C4-2B (cell line): ENCODE results near the gene AKAP12.

Experiments
- ZFX ChIP-seq: fragments of 450-650 bp; IDR thresholded peaks from 2 replicates; pipeline ENCODE4 v1.6.1; 2017
- TF ChIP-seq, protein P1 (sequence below): fragments of 450-650 bp; conservative IDR thresholded peaks from 2 replicates; pipeline ENCODE4 v1.5.1; 2017; ENCODE audit warnings: mild to moderate bottlenecking

DNA sequence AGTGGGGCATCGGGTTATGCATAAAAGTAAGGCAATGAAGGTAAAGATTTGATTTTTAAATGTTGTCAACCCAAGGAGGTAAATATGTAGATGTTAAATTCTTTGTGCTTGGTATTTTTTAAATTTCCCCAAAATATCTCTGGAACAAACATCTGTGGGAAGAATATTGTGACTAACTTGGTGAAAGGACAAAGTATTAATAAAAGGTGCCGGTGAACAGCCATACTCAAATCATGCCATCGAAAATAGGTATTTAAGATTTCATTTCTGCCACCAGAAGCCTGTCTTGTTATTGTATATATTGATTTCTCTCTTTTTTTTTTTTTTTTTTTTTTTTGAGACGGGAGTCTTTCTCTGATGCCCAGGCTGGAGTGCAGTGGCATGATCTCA lies 164.1 kb downstream of the AKAP12 start:
- TF ChIP-seq, protein P1, sequence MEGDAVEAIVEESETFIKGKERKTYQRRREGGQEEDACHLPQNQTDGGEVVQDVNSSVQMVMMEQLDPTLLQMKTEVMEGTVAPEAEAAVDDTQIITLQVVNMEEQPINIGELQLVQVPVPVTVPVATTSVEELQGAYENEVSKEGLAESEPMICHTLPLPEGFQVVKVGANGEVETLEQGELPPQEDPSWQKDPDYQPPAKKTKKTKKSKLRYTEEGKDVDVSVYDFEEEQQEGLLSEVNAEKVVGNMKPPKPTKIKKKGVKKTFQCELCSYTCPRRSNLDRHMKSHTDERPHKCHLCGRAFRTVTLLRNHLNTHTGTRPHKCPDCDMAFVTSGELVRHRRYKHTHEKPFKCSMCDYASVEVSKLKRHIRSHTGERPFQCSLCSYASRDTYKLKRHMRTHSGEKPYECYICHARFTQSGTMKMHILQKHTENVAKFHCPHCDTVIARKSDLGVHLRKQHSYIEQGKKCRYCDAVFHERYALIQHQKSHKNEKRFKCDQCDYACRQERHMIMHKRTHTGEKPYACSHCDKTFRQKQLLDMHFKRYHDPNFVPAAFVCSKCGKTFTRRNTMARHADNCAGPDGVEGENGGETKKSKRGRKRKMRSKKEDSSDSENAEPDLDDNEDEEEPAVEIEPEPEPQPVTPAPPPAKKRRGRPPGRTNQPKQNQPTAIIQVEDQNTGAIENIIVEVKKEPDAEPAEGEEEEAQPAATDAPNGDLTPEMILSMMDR: no peak
- no peak for TF ChIP-seq ZFX
